Neural cell (in vitro differentiated cells): Measurements from ENCODE around the gene AK8.

Experiments
- EP300 ChIP-seq: fragments of 450-650 bp; conservative IDR thresholded peaks from 2 replicates; pipeline ENCODE4 v1.6.1; 2014; ENCODE audit warnings: antibody characterized with exemption, mild to moderate bottlenecking, moderate library complexity; ENCODE audit not compliant: poor library complexity, severe bottlenecking
- EZH2 ChIP-seq: fragments of 200-600, 300-800 bp; shearing (Covaris generic), sonication (generic); IDR thresholded peaks from 2 replicates; pipeline ENCODE4 v1.6.1; 2014; ENCODE audit warnings: antibody characterized with exemption, low read length, borderline replicate concordance, mild to moderate bottlenecking; ENCODE audit not compliant: insufficient read depth, poor library complexity, severe bottlenecking
- MXI1 ChIP-seq: fragments of 450-650 bp; conservative IDR thresholded peaks from 2 replicates; pipeline ENCODE4 v1.6.1; 2014; ENCODE audit warnings: antibody characterized with exemption, mild to moderate bottlenecking; ENCODE audit not compliant: poor library complexity, severe bottlenecking
- POLR2AphosphoS5 ChIP-seq: IDR thresholded peaks from 2 replicates; pipeline ENCODE4 v1.6.1; 2012
- RAD21 ChIP-seq: fragments of 450-650 bp; conservative IDR thresholded peaks from 2 replicates; pipeline ENCODE4 v1.6.1; 2014; ENCODE audit warnings: antibody characterized with exemption, mild to moderate bottlenecking, moderate library complexity
- REST ChIP-seq: IDR thresholded peaks from 2 replicates; pipeline ENCODE4 v1.6.1; 2012; ENCODE audit warnings: borderline replicate concordance
- SMC3 ChIP-seq: fragments of 450-650 bp; conservative IDR thresholded peaks from 2 replicates; pipeline ENCODE4 v1.6.1; 2014; ENCODE audit warnings: antibody characterized with exemption, mild to moderate bottlenecking, moderate library complexity; ENCODE audit not compliant: poor library complexity
- TF ChIP-seq, protein P1 (sequence below): fragments of 450-650 bp; IDR thresholded peaks from 2 replicates; pipeline ENCODE4 v1.5.1; 2014; ENCODE audit warnings: antibody characterized with exemption, mild to moderate bottlenecking, moderate library complexity; ENCODE audit not compliant: poor library complexity, severe bottlenecking

GRCh38 chr9:132681561-132681960 is 196.5 kb downstream of the AK8 start:
- TF ChIP-seq, protein P1, sequence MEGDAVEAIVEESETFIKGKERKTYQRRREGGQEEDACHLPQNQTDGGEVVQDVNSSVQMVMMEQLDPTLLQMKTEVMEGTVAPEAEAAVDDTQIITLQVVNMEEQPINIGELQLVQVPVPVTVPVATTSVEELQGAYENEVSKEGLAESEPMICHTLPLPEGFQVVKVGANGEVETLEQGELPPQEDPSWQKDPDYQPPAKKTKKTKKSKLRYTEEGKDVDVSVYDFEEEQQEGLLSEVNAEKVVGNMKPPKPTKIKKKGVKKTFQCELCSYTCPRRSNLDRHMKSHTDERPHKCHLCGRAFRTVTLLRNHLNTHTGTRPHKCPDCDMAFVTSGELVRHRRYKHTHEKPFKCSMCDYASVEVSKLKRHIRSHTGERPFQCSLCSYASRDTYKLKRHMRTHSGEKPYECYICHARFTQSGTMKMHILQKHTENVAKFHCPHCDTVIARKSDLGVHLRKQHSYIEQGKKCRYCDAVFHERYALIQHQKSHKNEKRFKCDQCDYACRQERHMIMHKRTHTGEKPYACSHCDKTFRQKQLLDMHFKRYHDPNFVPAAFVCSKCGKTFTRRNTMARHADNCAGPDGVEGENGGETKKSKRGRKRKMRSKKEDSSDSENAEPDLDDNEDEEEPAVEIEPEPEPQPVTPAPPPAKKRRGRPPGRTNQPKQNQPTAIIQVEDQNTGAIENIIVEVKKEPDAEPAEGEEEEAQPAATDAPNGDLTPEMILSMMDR: no peak
- TF ChIP-seq POLR2AphosphoS5 (no peak), RAD21 (no peak), EZH2 (no peak), EP300 (no peak), REST (no peak), MXI1 (no peak), SMC3 (no peak)
